Measurements from ENCODE around the gene INVS.
A peak's percentile ranks its signal among the peaks of the same experiment; 100 is the strongest.

INVS gene

GRCh38 chr9:100208673-100209072 lies 109.6 kb downstream of the INVS start:
- ATAC-seq = no peak
- no peak for TF ChIP-seq PATZ1 (CRISPR knock-in tag; IDR thresholded peaks at IDR 0.05; ENCODE audit: borderline replicate concordance)
- TF ChIP-seq, protein P1, sequence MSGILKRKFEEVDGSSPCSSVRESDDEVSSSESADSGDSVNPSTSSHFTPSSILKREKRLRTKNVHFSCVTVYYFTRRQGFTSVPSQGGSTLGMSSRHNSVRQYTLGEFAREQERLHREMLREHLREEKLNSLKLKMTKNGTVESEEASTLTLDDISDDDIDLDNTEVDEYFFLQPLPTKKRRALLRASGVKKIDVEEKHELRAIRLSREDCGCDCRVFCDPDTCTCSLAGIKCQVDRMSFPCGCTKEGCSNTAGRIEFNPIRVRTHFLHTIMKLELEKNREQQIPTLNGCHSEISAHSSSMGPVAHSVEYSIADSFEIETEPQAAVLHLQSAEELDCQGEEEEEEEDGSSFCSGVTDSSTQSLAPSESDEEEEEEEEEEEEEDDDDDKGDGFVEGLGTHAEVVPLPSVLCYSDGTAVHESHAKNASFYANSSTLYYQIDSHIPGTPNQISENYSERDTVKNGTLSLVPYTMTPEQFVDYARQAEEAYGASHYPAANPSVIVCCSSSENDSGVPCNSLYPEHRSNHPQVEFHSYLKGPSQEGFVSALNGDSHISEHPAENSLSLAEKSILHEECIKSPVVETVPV (CRISPR knock-in tag; IDR thresholded peaks at IDR 0.05) = no peak
- no peak for TF ChIP-seq ZNF565 (CRISPR knock-in tag; conservative IDR thresholded peaks at IDR 0.05; ENCODE audit: low read depth)
- no peak for TF ChIP-seq GLIS3 (CRISPR knock-in tag; IDR thresholded peaks at IDR 0.05)
- TF ChIP-seq ZC3H10 (CRISPR knock-in tag; IDR thresholded peaks at IDR 0.05) = no peak
- TF ChIP-seq, protein P2, sequence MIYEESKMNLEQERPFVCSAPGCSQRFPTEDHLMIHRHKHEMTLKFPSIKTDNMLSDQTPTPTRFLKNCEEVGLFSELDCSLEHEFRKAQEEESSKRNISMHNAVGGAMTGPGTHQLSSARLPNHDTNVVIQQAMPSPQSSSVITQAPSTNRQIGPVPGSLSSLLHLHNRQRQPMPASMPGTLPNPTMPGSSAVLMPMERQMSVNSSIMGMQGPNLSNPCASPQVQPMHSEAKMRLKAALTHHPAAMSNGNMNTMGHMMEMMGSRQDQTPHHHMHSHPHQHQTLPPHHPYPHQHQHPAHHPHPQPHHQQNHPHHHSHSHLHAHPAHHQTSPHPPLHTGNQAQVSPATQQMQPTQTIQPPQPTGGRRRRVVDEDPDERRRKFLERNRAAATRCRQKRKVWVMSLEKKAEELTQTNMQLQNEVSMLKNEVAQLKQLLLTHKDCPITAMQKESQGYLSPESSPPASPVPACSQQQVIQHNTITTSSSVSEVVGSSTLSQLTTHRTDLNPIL (CRISPR knock-in tag; IDR thresholded peaks at IDR 0.05; ENCODE audit: low read depth) = no peak
- no peak for TF ChIP-seq SNAI2 (CRISPR knock-in tag; IDR thresholded peaks at IDR 0.05)

GRCh38 chr9:100211476-100211875 lies 112.4 kb downstream of the INVS start:
- no peak for TF ChIP-seq TSHZ2 (CRISPR knock-in tag; IDR thresholded peaks at IDR 0.05)
- TF ChIP-seq RARB (CRISPR knock-in tag; IDR thresholded peaks at IDR 0.05) = no peak
- TF ChIP-seq ZNF8 (CRISPR knock-in tag; IDR thresholded peaks at IDR 0.05) = no peak
- TF ChIP-seq, protein P2 (CRISPR knock-in tag; IDR thresholded peaks at IDR 0.05; ENCODE audit: low read depth) = no peak
- no peak for TF ChIP-seq ZFP3 (CRISPR knock-in tag; IDR thresholded peaks at IDR 0.05)

DNA sequence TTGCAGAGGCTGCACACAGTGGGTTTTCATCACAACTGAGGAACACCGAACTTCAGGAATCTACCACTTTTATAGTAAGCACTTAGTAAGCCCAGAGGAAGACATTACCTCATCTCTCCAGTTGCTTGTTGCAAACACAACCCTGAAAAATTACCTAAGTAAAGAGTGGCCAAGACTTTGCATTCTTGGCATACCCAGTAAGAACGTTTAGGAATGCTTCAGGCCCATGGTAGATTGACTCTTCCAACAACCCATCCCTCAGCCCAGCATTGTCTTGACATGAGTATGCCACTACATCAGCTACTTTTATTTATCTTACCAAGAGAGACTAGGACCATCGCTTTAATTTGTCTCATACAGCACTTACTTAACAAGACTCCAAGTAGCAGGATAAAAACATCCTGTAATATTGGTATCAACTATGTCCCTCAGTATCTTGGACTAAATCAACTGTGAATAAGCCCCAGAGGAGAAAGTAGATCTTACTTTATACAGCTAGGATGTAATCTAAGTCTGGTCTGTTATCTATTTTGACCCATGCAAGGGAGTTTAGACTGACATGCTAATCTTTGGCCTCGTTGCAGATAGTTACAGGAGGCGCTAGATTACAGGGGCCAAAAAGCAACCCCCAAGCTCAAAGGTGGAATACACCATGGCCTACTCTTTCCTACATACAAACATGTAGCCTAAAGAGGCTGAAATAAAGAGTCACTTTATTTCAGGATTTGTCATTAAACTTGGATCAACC lies 114.9 kb downstream of the INVS start:
- no peak for TF ChIP-seq ZC3H10 (CRISPR knock-in tag; IDR thresholded peaks at IDR 0.05)
- TF ChIP-seq TCF4 (CRISPR knock-in tag; IDR thresholded peaks at IDR 0.05; ENCODE audit: borderline replicate concordance) = no peak
- TF ChIP-seq ZFP30 (CRISPR knock-in tag; IDR thresholded peaks at IDR 0.05) = no peak
- TF ChIP-seq ISL1 (CRISPR knock-in tag; IDR thresholded peaks at IDR 0.05) = peak; percentile 62
- no peak for TF ChIP-seq SNAI2 (CRISPR knock-in tag; IDR thresholded peaks at IDR 0.05)

More at GRCh38 chr9:100211476-100211875, 112.4 kb downstream of the INVS start:
- ATAC-seq = no peak

DNA sequence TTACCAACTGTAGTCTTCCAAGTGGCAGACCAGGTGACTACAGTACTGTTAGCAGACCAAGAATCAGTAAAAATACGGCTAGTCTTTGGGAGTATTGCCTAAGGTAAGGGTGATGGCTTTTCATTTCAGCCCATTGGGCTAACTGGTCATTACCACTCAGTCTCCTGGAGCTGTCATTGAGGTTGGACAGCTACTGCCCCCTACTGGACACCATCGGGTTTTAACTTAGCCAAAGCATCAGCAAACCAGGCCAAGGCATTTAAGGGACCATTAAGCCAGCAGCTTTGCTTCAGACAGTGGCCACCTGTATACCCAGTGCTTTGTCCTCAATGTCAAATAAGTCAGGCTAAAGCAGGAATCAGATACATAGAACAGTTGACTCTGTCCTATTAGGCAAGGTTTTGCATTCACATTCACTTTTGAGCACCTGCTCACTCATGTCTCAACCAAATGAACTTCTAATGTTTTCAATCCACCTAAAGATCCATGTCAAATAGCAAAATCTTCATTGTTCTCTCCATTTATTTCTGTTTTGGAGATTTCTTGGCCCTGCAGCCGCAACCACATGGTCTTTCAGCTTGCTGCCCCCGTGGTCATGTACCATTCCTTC lies 117.2 kb downstream of the INVS start:
- TF ChIP-seq ESRRG (CRISPR knock-in tag; IDR thresholded peaks at IDR 0.05) (no peak), ISL1 (CRISPR knock-in tag; IDR thresholded peaks at IDR 0.05) (no peak), ZNF565 (CRISPR knock-in tag; conservative IDR thresholded peaks at IDR 0.05; ENCODE audit: low read depth) (no peak), ZNF70 (CRISPR knock-in tag; IDR thresholded peaks at IDR 0.05) (no peak)
- TF ChIP-seq, protein P2 (CRISPR knock-in tag; IDR thresholded peaks at IDR 0.05; ENCODE audit: low read depth) = no peak
- TF ChIP-seq, protein P1 (CRISPR knock-in tag; IDR thresholded peaks at IDR 0.05) = no peak
- peak; percentile 80 for ATAC-seq

More for the DNA sequence above, 114.9 kb downstream of the INVS start:
- ATAC-seq = peak; percentile 87

Measured in SK-N-SH treated with all-trans-retinoic acid at 6 μM for 48 hours (cell line).